Retinal pigment epithelial cell (primary cell): ENCODE measurements around the gene PTPRN2.

Experiments used
- DNase-seq: peaks from one replicate; pipeline ENCODE4 v3.0.0-alpha.2; 2010; ENCODE audit warnings: low read depth
- H3K4me3 ChIP-seq: 2 replicates; pipeline ENCODE4 v1.5.1; 2011; ENCODE audit warnings: mild to moderate bottlenecking, low read length, control low read depth, moderate library complexity
- TF ChIP-seq, protein P1 (sequence below): conservative IDR thresholded peaks from 2 replicates; pipeline ENCODE4 v1.5.1; 2011; ENCODE audit warnings: low read depth, low read length, control low read depth, inconsistent platforms

The PTPRN2 gene

DNA sequence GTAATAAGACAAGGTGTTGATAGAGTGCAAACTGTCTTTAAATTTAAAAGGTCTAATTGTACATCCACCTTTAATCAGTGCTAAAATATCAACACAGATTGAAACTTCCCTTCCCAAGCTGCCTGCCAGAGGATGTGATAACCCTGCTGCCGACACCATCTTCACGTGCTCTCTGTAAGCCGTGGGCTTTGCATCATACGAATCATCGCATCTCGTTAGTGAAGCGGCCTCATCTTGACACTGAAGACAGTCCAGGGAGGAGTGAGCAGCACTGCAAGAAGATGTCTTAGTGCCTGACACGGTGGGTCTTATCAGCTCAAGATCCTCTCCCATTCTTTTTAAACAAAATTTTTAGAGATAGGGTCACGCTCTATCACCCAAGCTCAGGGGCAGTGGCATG lies 518.8 kb downstream of the PTPRN2 start:
- no peak for DNase-seq
- TF ChIP-seq, protein P1, sequence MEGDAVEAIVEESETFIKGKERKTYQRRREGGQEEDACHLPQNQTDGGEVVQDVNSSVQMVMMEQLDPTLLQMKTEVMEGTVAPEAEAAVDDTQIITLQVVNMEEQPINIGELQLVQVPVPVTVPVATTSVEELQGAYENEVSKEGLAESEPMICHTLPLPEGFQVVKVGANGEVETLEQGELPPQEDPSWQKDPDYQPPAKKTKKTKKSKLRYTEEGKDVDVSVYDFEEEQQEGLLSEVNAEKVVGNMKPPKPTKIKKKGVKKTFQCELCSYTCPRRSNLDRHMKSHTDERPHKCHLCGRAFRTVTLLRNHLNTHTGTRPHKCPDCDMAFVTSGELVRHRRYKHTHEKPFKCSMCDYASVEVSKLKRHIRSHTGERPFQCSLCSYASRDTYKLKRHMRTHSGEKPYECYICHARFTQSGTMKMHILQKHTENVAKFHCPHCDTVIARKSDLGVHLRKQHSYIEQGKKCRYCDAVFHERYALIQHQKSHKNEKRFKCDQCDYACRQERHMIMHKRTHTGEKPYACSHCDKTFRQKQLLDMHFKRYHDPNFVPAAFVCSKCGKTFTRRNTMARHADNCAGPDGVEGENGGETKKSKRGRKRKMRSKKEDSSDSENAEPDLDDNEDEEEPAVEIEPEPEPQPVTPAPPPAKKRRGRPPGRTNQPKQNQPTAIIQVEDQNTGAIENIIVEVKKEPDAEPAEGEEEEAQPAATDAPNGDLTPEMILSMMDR: no peak

DNA sequence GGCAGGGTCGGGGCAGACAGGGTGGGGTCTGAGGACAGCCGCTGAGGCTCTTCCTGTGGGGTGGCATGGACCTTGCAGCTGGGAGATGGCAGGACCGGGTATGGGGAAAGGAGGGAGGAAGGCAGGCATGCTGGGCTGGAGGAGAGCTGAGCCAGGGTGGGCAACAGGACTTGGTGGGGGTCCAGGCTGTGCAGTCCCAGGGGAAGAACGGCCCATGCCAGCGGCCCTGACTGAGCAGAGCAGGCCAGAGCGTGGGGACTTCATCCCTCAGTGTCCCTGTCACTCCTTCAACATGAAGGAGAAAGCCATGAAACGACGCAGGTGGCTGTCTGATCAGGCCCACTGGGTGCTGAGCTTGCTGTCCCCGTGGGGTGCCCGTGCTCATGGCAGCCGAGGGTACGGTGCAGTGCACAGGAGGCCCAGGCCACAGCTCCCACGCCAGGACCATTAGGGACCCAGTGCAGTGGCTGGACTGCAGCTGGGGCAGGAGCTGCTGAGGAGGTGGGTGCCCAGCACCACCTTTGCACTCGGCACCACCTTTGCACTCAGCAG lies 519.6 kb downstream of the PTPRN2 start:
- no peak overlapping the region for H3K4me3 ChIP-seq
- TF ChIP-seq, protein P1: no peak
- no peak for DNase-seq

More for the DNA sequence above, 518.8 kb downstream of the PTPRN2 start:
- H3K4me3 ChIP-seq: no peak overlapping the region

DNA sequence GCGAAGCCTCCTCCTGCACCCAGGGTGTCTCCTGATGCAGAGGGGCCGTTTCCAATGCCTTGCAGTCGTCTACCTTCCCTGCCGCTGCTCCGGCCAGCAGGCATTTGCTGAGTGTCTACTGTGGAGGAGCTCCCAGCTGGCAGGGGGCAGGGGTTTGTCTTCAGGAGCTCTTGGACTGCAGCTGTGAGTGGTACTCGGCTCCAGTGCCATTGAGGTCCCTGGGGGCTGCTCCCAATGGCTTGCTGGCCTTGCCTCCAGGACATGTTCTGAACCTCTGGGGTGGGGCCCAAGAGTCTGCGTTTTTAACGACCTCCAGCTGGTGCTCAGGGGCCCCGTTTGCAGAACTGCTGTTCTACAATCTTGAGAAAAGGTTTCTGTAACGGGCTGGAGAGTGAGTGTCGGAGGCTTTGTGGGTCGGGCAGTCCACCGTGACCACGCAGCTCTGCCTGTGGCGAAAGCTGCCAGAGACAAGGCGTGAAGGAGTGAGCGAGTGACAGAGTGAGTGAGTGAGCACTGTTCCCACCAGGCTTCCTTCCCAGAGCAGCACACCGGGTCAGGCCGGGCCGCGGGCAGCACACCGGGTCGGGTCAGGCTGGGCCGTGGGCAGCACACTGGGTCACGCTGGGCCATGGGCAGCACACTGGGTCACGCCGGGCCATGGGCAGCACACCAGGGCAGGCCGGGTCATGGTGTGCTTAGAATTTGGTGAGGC lies 520.2 kb downstream of the PTPRN2 start:
- TF ChIP-seq, protein P1: no peak
- no peak overlapping the region for H3K4me3 ChIP-seq
- no peak for DNase-seq

DNA sequence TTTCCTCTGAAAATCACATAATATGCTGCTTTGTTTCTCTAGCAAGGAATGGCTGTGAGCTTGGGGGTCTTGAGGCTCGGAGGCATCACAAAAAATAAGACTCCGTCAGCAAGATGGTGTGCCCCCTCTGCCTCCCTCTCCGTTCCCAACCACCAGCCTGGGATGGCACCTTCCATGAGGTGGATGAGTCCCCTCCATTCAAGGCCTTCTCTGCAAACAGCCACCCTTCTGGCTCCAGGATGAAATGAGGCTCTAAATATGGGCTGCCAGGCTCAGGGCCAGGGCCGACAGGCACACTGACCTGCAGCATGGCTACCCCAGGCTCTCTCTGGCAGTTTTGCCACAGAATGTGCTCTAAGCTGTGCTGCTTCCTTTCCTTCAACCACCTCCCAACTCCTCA lies 521.5 kb downstream of the PTPRN2 start:
- no peak for DNase-seq
- TF ChIP-seq, protein P1: no peak
- no peak overlapping the region for H3K4me3 ChIP-seq

DNA sequence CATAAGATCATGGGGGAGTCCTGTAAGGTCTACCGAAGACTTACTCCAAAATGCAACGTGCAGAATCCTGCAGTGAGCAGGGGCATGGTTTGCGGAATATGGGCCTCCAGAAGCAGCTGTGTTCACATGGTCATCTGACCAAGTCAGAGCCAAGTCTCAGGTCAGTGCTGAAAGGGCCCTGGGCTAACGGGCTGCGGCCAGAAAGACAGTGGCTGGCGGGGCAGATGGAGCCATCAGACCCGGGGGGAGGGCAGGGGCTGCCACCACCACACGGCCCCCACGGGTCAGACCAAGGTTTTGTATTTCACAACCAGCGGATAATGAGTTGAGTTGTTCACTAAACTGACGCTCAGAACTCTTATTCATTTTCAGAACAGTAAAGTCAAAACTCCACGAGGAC lies 522.3 kb downstream of the PTPRN2 start:
- TF ChIP-seq, protein P1: no peak
- H3K4me3 ChIP-seq: no peak overlapping the region
- DNase-seq: no peak

DNA sequence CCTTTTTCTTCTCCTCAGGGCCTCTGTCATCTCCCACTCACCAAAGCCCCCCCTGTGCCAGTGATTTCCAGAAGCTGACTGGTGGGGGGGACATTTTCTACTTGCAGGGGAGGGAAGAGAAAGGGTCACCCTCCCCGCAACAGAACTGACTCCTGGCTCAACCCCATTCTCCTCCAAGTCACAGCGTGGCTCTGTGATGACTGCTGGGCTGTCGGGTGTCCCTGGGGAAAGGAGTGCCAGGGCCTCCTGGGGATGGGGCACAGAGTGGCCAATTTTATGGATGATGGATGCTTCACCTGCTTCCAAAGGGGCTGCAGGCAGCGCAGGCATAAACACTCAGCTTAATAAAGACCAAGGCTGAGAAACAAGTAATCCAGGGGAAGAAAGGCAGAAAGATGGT lies 523.0 kb downstream of the PTPRN2 start:
- TF ChIP-seq, protein P1: no peak
- no peak for DNase-seq

More for the DNA sequence above, 523.0 kb downstream of the PTPRN2 start:
- H3K4me3 ChIP-seq: no peak overlapping the region
